GM10266 (cell line): ENCODE results near the gene HERC3.

Source experiments
- DNase-seq: peaks from one replicate; pipeline ENCODE4 v3.0.0; 2012; ENCODE audit errors: extremely low spot score
- TF ChIP-seq, protein P1 (sequence below): IDR thresholded peaks from 2 replicates; pipeline ENCODE4 v1.5.1; 2012; ENCODE audit warnings: mild to moderate bottlenecking, low read depth; ENCODE audit not compliant: control insufficient read depth, insufficient read depth; ENCODE audit errors: missing control alignments

HERC3 gene

DNA sequence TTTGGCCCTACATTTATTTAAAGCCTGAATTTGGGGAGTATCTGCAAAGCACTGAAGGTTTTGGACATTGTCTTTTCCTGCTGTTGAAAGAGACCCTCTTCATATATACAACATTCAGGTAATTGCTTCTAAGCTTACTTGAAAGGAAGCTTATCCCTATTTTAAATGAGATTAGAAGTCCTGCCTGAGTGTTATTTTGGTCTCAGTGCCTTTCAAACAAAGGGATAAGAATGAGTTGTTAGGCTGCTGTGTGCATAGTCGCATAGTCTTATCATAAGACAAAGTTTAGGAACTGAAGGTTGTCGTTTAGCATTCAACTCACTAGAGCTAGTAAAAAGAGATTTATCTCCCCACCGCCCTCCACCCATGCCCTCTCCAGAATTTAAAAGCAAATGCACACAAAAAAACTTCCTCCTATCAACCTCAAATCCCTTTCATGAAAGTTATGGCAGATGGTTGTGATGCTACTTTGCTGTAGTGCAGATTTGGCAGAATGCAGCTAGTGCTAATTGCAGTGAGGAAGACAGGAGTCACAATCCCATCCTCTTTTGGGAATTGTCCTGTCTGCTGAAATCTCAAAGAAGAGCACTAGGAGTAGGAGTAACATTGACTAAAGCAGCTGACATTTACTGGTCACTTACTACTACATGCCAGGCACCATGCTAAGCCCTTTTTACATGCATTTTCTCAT, 5.8 kb downstream of the HERC3 start:
- DNase-seq: no peak

DNA sequence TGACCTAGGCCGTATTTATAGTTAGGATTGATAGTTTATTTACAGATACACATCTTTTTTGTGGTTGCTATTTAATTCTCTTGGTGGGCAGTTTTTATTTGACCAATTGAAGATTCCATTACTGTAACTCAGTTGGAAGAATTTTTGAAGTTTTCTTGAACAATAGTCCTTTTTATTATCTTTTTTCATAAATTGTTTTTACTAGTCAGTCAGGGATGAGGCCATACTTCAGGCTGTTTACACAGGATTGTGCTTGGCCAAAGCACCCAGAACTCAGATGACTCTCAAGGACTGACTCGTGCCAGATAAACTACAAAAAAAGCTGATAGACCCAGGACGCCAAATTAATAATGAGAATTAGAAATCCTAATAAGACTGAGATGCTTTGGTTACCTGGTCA, 7.0 kb downstream of the HERC3 start:
- DNase-seq: no peak
- TF ChIP-seq, protein P1, sequence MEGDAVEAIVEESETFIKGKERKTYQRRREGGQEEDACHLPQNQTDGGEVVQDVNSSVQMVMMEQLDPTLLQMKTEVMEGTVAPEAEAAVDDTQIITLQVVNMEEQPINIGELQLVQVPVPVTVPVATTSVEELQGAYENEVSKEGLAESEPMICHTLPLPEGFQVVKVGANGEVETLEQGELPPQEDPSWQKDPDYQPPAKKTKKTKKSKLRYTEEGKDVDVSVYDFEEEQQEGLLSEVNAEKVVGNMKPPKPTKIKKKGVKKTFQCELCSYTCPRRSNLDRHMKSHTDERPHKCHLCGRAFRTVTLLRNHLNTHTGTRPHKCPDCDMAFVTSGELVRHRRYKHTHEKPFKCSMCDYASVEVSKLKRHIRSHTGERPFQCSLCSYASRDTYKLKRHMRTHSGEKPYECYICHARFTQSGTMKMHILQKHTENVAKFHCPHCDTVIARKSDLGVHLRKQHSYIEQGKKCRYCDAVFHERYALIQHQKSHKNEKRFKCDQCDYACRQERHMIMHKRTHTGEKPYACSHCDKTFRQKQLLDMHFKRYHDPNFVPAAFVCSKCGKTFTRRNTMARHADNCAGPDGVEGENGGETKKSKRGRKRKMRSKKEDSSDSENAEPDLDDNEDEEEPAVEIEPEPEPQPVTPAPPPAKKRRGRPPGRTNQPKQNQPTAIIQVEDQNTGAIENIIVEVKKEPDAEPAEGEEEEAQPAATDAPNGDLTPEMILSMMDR: no peak

More for the DNA sequence above, 5.8 kb downstream of the HERC3 start:
- TF ChIP-seq, protein P1: no peak

DNA sequence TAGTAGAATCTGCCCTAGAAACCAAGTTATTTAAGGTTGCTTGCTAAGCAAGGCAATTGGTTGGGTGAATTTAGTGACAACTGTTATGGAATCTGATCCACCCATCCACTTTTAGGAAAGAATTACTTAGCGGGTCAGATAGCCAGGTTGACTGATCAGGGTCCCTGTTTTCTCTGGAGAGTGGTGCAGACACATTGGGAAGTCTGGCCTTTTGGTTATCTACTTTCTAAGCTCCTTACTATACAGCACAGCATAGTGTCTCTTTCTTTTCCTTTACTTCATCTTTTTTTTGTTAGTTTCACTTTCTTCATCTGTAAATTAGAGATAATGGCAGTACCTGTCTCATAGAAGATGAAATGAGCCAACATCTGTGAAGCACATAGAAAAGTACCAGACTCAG, 7.4 kb downstream of the HERC3 start:
- TF ChIP-seq, protein P1: no peak
- no peak for DNase-seq

DNA sequence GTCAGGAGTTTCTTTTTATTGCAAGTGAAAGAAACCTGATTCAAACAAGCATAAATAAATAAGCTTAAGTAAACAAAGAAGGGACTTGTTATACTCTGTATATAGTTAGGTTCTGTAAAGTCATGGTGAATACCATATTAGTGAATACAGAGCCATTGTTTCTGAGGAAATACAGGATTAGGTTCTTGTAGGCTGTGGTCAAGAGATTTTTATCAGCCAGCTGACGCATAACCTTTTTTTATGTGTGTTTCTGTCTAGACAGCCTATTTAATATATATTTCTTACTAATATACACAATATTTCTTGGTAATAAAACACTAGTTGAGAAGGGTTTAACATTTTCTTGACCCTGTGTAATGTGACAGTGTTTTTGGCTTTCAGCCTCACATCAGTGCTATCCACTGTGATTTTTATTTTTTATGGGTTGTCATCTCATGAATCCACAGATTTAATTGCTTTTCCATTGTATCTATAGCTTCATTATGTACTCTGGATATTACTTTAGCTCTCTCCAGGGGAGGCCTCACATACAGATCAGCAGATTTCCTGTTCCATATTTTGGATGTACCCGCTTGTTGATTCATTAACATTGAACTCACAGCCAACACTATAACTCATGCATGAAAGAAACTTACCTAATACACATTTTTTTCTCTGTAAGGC, 8.0 kb downstream of the HERC3 start:
- no peak for DNase-seq
- TF ChIP-seq, protein P1: no peak

DNA sequence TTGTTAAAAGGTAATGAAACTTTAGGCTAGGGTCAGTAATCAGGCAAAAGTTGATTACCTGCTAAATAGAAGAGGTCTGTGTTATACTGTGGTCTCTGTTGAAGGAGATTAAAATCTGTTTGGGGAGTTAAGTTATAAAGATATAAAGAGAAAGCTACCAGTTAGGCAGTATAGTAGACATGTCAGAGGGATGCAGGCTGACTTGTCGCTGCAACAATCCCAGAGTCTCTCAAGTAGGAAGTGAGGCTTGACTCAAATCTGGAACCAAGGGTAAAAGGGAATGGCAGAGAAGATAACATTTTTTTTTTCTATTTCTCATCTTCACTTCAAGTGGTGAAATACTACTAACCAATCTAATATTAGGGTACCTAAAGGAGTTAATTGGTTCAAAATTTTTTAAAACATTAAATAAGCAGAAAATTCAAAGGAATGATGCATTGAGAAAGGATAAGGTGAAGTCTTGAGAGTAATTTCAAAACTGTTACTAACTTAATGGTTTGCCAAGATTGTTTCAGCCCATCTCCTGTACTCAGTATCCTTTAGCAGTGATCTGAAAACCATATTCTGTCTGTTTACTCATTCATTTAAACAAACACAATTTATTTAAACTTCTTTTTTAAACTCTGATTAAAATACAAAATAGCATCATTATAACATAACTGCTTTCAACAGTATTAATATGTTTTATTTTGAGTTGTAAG, 12.8 kb downstream of the HERC3 start:
- TF ChIP-seq, protein P1: no peak
- no peak for DNase-seq

DNA sequence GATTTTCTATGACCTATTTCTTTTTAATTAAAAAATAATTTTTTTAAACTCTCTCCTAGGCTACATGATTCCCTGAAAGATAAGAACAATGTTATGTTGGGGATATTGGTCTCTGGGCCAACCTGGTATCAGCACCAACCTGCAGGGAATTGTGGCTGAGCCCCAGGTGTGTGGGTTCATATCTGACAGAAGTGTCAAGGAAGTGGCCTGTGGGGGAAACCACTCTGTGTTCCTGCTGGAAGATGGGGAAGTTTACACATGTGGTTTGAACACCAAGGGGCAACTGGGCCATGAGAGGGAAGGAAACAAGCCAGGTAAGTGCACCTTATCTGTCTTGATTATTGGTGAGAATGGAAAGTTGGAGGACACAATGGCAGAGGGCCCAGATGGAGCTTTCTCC, 13.5 kb downstream of the HERC3 start:
- DNase-seq: no peak

More for the DNA sequence above, 13.5 kb downstream of the HERC3 start:
- TF ChIP-seq, protein P1: no peak
